Gastroesophageal sphincter (tissue), 4 donors: ENCODE measurements around the gene PRDM2. TPM values are rescaled to one million over a fixed set of nuclear protein-coding genes. Genes with fewer than 3 reads are reported as not detected.

Experiments
- ATAC-seq: fragments of 150-250 bp; one replicate; pipeline ENCODE4 v1.9.1; 2016; ENCODE audit warnings: mild to moderate bottlenecking, moderate library complexity
- H3K27ac ChIP-seq, 4 donors: fragments of 200-600 bp; sonication (generic) in 3 of 4; 1 replicate in 3 of 4; 2 replicates in 1 of 4; pipeline ENCODE4 v1.5.1; 2016 to 2019
- H3K27me3 ChIP-seq: fragments of 200-600 bp; sonication (generic); one replicate; pipeline ENCODE4 v1.5.1; 2019
- H3K36me3 ChIP-seq, 2 donors: fragments of 200-600 bp; sonication (generic); one replicate each; pipeline ENCODE4 v1.5.1; 2019; ENCODE audit warnings: control low read depth in 1 of 2
- H3K4me1 ChIP-seq, 3 donors: fragments of 200-600 bp; sonication (generic); 1 replicate in 2 of 3; 2 replicates in 1 of 3; pipeline ENCODE4 v1.5.1; 2016 to 2019; ENCODE audit warnings: control low read depth in 2 of 3
- H3K4me3 ChIP-seq, 2 donors: fragments of 200-600 bp; sonication (generic); one replicate each; pipeline ENCODE4 v1.5.1; 2019; ENCODE audit warnings: mild to moderate bottlenecking in 1 of 2, moderate library complexity in 1 of 2
- H3K9me3 ChIP-seq, 3 donors: fragments of 200-600 bp; sonication (generic); one replicate each; pipeline ENCODE4 v1.5.1; 2017 to 2019; ENCODE audit warnings: control low read depth in 2 of 3
- CTCF ChIP-seq, 4 experiments: fragments of 200-600 bp in 2 of 4; fragments of 450-650 bp in 2 of 4; sonication (generic) in 1 of 4; IDR thresholded peaks; one replicate each; pipeline ENCODE4 v1.5.1; 2017 to 2019; ENCODE audit warnings: antibody characterized with exemption in 4 of 4, mild to moderate bottlenecking in 2 of 4, moderate library complexity in 2 of 4
- EP300 ChIP-seq: sonication (generic); formaldehyde crosslinking; IDR thresholded peaks from one replicate; pipeline ENCODE4 v1.6.1; 2017; ENCODE audit warnings: antibody characterized with exemption, mild to moderate bottlenecking
- POLR2A ChIP-seq, 2 donors: fragments of 450-650 bp; IDR thresholded peaks; one replicate each; pipeline ENCODE4 v1.6.1; 2017; ENCODE audit warnings: antibody characterized with exemption in 2 of 2, mild to moderate bottlenecking in 2 of 2, moderate library complexity in 1 of 2
- POLR2AphosphoS5 ChIP-seq: sonication (generic); formaldehyde crosslinking; IDR thresholded peaks from one replicate; pipeline ENCODE4 v1.6.1; 2017; ENCODE audit warnings: antibody characterized with exemption
- WGBS, 2 donors: methylation state at CpG; one replicate each; pipeline ENCODE4 v1.1.5; 2018; ENCODE audit warnings: low coverage in 1 of 2; 5-methylcytosine and 5-hydroxymethylcytosine counted together
- total RNA-seq, 4 donors: library from RNA; depleted of rRNA; stranded (reverse); fragments of >200 nt; gene quantifications; one replicate each; pipeline ENCODE4 v1.1.0, GENCODE V29; 2016

Gene PRDM2
- total RNA-seq, 4 donors from 2014 or later: 23.7 to 55.6 (median 43.0) TPM

GRCh38 chr1:13694886-13695684 lies 4.9 kb upstream of the PRDM2 start:
- Histone ChIP-seq H3K27ac (no peak overlapping the region), H3K9me3 (no peaks in the 10 kb centered on the region), H3K36me3 (no peaks in the 10 kb centered on the region), H3K4me3 (no peak overlapping the region), H3K27me3 (peaks cover 40% of the 10 kb centered on the region), H3K4me1 (peaks cover 0 to 6% (median 4%) of the 10 kb centered on the region in 3 donors)
- whole genome bisulfite sequencing, 2 donors: 80 to 88% methylated on average over 15 to 17 of the region's 21 CpGs
- TF ChIP-seq POLR2AphosphoS5 (no peak), CTCF (IDR thresholded peaks at IDR 0.05) (no peak), POLR2A (IDR thresholded peaks at IDR 0.05) (no peak), EP300 (no peak)
- ATAC-seq: no peak

- Histone ChIP-seq H3K4me1 (peaks cover 0 to 19% (median 4%) of the 10 kb centered on the region in 3 donors), H3K27me3 (peaks cover 13% of the 10 kb centered on the region), H3K27ac (no peak overlapping the region), H3K4me3 (no peak overlapping the region), H3K36me3 (no peaks in the 10 kb centered on the region), H3K9me3 (no peaks in the 10 kb centered on the region)
- WGBS, 2 donors: 83 to 100% methylated on average over 1 to 2 of the region's 2 CpGs
- no peak for ATAC-seq
- no peak for TF ChIP-seq EP300
- no peak for TF ChIP-seq POLR2A (IDR thresholded peaks at IDR 0.05)
- TF ChIP-seq POLR2AphosphoS5: no peak
- TF ChIP-seq CTCF (IDR thresholded peaks at IDR 0.05): no peak
Observed at GRCh38 chr1:13697738-13698137, 2.2 kb upstream of the PRDM2 start.

- Histone ChIP-seq H3K27me3 (peaks cover 3% of the 10 kb centered on the region), H3K27ac (peak overlapping the region; percentile 72 to 95 (median 88)), H3K4me3 (peak overlapping the region; percentile 68 to 83), H3K9me3 (no peaks in the 10 kb centered on the region), H3K36me3 (no peaks in the 10 kb centered on the region), H3K4me1 (peaks cover 0 to 19% (median 4%) of the 10 kb centered on the region in 3 donors)
- no peak for TF ChIP-seq EP300
- no peak for TF ChIP-seq POLR2A (IDR thresholded peaks at IDR 0.05)
- TF ChIP-seq POLR2AphosphoS5: no peak
- TF ChIP-seq CTCF (IDR thresholded peaks at IDR 0.05): no peak
- ATAC-seq: no peak
- WGBS, 2 donors: 42 to 80% methylated on average over 1 to 8 of the region's 16 CpGs
Observed at GRCh38 chr1:13699510-13699909, 478 bp upstream of the PRDM2 start.

- Histone ChIP-seq H3K27ac (peak overlapping the region; percentile 7 to 95 (median 88)), H3K36me3 (no peaks in the 10 kb centered on the region), H3K9me3 (no peaks in the 10 kb centered on the region), H3K4me1 (peaks cover 0 to 19% (median 4%) of the 10 kb centered on the region in 3 donors), H3K4me3 (peak overlapping the region; percentile 68 to 83), H3K27me3 (no peaks in the 10 kb centered on the region)
- TF ChIP-seq CTCF (IDR thresholded peaks at IDR 0.05): peak in 1 of 4 experiments; percentile 14
- no peak for TF ChIP-seq EP300
- 19 to 29% methylated on average over 17 to 19 of the region's 48 CpGs for WGBS, 2 donors
- peak; percentile 59 for ATAC-seq
Observed at GRCh38 chr1:13700521-13701270, 708 bp downstream of the PRDM2 start.
